ENCODE results near the gene AZIN2.

DNA sequence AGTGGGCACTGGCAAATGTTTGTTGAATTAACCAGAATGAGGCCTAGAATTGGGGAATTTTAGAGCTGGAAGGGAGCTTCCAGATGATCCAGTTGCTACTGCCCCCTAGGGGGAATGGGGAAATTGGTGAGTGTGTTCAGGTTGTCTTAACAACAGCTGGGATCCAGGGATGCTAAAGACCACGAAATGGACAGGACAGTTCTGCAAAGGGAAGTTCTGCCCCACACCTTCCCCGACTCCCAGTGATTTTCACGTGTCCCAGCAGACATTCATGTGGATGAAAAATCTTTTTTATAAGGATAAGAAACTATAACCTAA lies 67.0 kb downstream of the AZIN2 start:
- TF ChIP-seq POLR2A (IDR thresholded peaks at IDR 0.05) = no peak
- TF ChIP-seq, protein P1, sequence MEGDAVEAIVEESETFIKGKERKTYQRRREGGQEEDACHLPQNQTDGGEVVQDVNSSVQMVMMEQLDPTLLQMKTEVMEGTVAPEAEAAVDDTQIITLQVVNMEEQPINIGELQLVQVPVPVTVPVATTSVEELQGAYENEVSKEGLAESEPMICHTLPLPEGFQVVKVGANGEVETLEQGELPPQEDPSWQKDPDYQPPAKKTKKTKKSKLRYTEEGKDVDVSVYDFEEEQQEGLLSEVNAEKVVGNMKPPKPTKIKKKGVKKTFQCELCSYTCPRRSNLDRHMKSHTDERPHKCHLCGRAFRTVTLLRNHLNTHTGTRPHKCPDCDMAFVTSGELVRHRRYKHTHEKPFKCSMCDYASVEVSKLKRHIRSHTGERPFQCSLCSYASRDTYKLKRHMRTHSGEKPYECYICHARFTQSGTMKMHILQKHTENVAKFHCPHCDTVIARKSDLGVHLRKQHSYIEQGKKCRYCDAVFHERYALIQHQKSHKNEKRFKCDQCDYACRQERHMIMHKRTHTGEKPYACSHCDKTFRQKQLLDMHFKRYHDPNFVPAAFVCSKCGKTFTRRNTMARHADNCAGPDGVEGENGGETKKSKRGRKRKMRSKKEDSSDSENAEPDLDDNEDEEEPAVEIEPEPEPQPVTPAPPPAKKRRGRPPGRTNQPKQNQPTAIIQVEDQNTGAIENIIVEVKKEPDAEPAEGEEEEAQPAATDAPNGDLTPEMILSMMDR (IDR thresholded peaks at IDR 0.05 in 8 of 11, conservative IDR thresholded peaks at IDR 0.05 in 3 of 11) = peak in 1 of 11 experiments; percentile 16
- no peak for TF ChIP-seq POLR2AphosphoS5 (IDR thresholded peaks at IDR 0.05)

Measured in spleen (tissue), 7 donors.